OCI-LY3 (cell line): ENCODE results near the gene CMPK2.

Source experiments
- H2AFZ ChIP-seq: fragments of 200-600, 300-600 bp; shearing (Covaris generic); 2 replicates; pipeline ENCODE4 v1.6.0; 2014; ENCODE audit warnings: antibody characterized with exemption, low read depth, low read length
- H3K27ac ChIP-seq: fragments of 200-600, 300-600 bp; sonication (generic); 2 replicates; pipeline ENCODE4 v1.5.1; 2014; ENCODE audit warnings: mild to moderate bottlenecking, low read length, moderate library complexity, mixed read lengths
- H3K27me3 ChIP-seq: fragments of 200-600, 300-600 bp; sonication (generic); 2 replicates; pipeline ENCODE4 v1.6.1; 2014; ENCODE audit warnings: low read depth, low read length, mixed read lengths
- H3K36me3 ChIP-seq: fragments of 200-600, 300-600 bp; sonication (generic); replicated peaks from 2 replicates; pipeline ENCODE3; 2014; ENCODE audit warnings: low read depth, low read length, mixed read lengths
- H3K4me1 ChIP-seq: fragments of 300-600, 200-600 bp; sonication (generic); 2 replicates; pipeline ENCODE4 v1.6.1; 2014; ENCODE audit warnings: low read length, mixed read lengths
- H3K4me2 ChIP-seq: fragments of 200-600, 300-600 bp; sonication (generic); 2 replicates; pipeline ENCODE4 v1.6.1; 2014; ENCODE audit warnings: low read length, mixed read lengths
- H3K4me3 ChIP-seq: fragments of 300-600, 200-600 bp; sonication (generic); 2 replicates; pipeline ENCODE4 v1.5.1; 2014; ENCODE audit warnings: antibody characterized with exemption, mild to moderate bottlenecking, low read length, moderate library complexity
- H3K79me2 ChIP-seq: fragments of 300-600, 200-600 bp; shearing (Covaris generic); 2 replicates; pipeline ENCODE4 v1.6.1; 2014; ENCODE audit warnings: mild to moderate bottlenecking, low read length, mixed read lengths
- H3K9ac ChIP-seq: fragments of 300-600, 200-600 bp; shearing (Covaris generic); 2 replicates; pipeline ENCODE4 v1.6.0; 2014; ENCODE audit warnings: mild to moderate bottlenecking, low read length, moderate library complexity
- H3K9me3 ChIP-seq: fragments of 200-600, 300-600 bp; shearing (Covaris generic); 2 replicates; pipeline ENCODE4 v1.6.1; 2014; ENCODE audit warnings: low read length, mixed read lengths; ENCODE audit not compliant: insufficient read depth
- H4K20me1 ChIP-seq: fragments of 200-600, 300-600 bp; sonication (generic); 2 replicates; pipeline ENCODE4 v1.6.1; 2016; ENCODE audit warnings: low read length, mixed read lengths; ENCODE audit not compliant: insufficient read depth
- EZH2phosphoT487 ChIP-seq: fragments of 200-600 bp; shearing (Covaris generic); IDR thresholded peaks from 2 replicates; pipeline ENCODE4 v1.6.1; 2018; ENCODE audit warnings: antibody characterized with exemption, mixed run types, low read depth
- TF ChIP-seq, protein P1 (sequence below): fragments of 200-600, 300-600 bp; sonication (generic); IDR thresholded peaks from 2 replicates; pipeline ENCODE4 v1.5.1; 2014; ENCODE audit warnings: antibody characterized with exemption, low read length, low read depth

The CMPK2 gene

GRCh38 chr2:6866275-6866671, 566 bp upstream of the CMPK2 start:
- Histone ChIP-seq H3K36me3 (no peaks in the 10 kb centered on the region), H3K9ac (no peak overlapping the region), H3K4me2 (no peak overlapping the region), H3K27me3 (no peaks in the 10 kb centered on the region), H3K4me1 (no peaks in the 10 kb centered on the region), H3K27ac (no peak overlapping the region), H3K4me3 (no peak overlapping the region), H2AFZ (no peak overlapping the region), H3K79me2 (no peaks in the 10 kb centered on the region), H4K20me1 (no peaks in the 10 kb centered on the region), H3K9me3 (no peaks in the 10 kb centered on the region)
- TF ChIP-seq, protein P1, sequence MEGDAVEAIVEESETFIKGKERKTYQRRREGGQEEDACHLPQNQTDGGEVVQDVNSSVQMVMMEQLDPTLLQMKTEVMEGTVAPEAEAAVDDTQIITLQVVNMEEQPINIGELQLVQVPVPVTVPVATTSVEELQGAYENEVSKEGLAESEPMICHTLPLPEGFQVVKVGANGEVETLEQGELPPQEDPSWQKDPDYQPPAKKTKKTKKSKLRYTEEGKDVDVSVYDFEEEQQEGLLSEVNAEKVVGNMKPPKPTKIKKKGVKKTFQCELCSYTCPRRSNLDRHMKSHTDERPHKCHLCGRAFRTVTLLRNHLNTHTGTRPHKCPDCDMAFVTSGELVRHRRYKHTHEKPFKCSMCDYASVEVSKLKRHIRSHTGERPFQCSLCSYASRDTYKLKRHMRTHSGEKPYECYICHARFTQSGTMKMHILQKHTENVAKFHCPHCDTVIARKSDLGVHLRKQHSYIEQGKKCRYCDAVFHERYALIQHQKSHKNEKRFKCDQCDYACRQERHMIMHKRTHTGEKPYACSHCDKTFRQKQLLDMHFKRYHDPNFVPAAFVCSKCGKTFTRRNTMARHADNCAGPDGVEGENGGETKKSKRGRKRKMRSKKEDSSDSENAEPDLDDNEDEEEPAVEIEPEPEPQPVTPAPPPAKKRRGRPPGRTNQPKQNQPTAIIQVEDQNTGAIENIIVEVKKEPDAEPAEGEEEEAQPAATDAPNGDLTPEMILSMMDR = no peak
- TF ChIP-seq EZH2phosphoT487 = no peak

- Histone ChIP-seq H3K27me3 (no peaks in the 10 kb centered on the region), H3K4me3 (no peak overlapping the region), H3K9ac (no peak overlapping the region), H2AFZ (no peak overlapping the region), H3K79me2 (no peaks in the 10 kb centered on the region), H3K4me1 (no peaks in the 10 kb centered on the region), H3K4me2 (no peak overlapping the region), H3K36me3 (no peaks in the 10 kb centered on the region), H3K9me3 (no peaks in the 10 kb centered on the region), H3K27ac (no peak overlapping the region), H4K20me1 (no peaks in the 10 kb centered on the region)
- TF ChIP-seq EZH2phosphoT487 = no peak
- TF ChIP-seq, protein P1 = no peak
Observed at GRCh38 chr2:6864923-6865345, 773 bp downstream of the CMPK2 start.

GRCh38 chr2:6864231-6864754, 1.4 kb downstream of the CMPK2 start:
- H3K79me2 ChIP-seq = no peaks in the 10 kb centered on the region
- no peak overlapping the region for H3K4me3 ChIP-seq
- no peaks in the 10 kb centered on the region for H3K36me3 ChIP-seq
- TF ChIP-seq, protein P1 = no peak
- TF ChIP-seq EZH2phosphoT487 = no peak
- H3K4me1 ChIP-seq = no peaks in the 10 kb centered on the region
- H3K27ac ChIP-seq = no peak overlapping the region
- H3K27me3 ChIP-seq = no peaks in the 10 kb centered on the region
- H2AFZ ChIP-seq = no peak overlapping the region
- no peaks in the 10 kb centered on the region for H4K20me1 ChIP-seq
- no peaks in the 10 kb centered on the region for H3K9me3 ChIP-seq
- H3K9ac ChIP-seq = no peak overlapping the region
- no peak overlapping the region for H3K4me2 ChIP-seq

DNA sequence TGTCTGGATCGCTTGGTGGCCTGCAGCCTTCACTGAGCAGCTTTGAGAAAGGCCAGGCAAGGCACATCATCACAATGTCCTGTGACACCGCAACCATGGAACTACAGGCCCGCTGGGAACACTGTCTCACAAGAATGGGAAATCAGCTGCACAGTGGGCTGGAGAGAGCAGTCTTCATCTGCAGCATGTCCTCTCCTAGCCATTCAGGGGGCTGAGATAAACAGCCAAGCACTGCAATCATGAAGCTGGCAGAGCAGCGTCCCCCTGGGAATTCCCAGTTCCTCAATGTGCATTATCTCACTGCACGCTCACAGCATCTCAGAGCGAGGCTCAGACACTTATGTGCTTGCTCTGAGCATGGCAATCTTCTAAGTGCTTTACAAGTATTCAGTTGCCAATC, 1.9 kb downstream of the CMPK2 start:
- Histone ChIP-seq H3K4me3 (no peak overlapping the region), H3K9me3 (no peaks in the 10 kb centered on the region), H3K9ac (no peak overlapping the region), H3K27ac (no peak overlapping the region), H3K4me2 (no peak overlapping the region), H3K36me3 (no peaks in the 10 kb centered on the region), H3K27me3 (no peaks in the 10 kb centered on the region), H3K4me1 (no peaks in the 10 kb centered on the region), H2AFZ (no peak overlapping the region), H3K79me2 (no peaks in the 10 kb centered on the region), H4K20me1 (no peaks in the 10 kb centered on the region)
- TF ChIP-seq, protein P1 = no peak
- TF ChIP-seq EZH2phosphoT487 = no peak
